Esophagus squamous epithelium (tissue), 5 donors: Measurements from ENCODE around the gene WDPCP. TPM values are rescaled to one million over a fixed set of nuclear protein-coding genes. Genes with fewer than 3 reads are reported as not detected.

Experiments used
- DNase-seq: peaks from one replicate; lab custom pipeline; 2025; lab: John Stamatoyannopoulos, UW
- H3K27ac ChIP-seq, 4 donors: fragments of 200-600 bp; sonication (generic); one replicate each; pipeline ENCODE4 v1.5.1; 2016 to 2019; ENCODE audit warnings: mild to moderate bottlenecking in 1 of 4
- H3K27me3 ChIP-seq, 4 donors: fragments of 200-600 bp; sonication (generic); 1 replicate in 3 of 4; 2 replicates in 1 of 4; pipeline versions ENCODE4 v1.5.1 to v1.6.0; 2017 to 2021; ENCODE audit warnings: antibody characterized with exemption in 1 of 4
- H3K36me3 ChIP-seq, 3 donors: fragments of 200-600 bp; sonication (generic); one replicate each; pipeline ENCODE4 v1.5.1; 2016 to 2019
- H3K4me1 ChIP-seq, 3 donors: fragments of 200-600 bp; sonication (generic); one replicate each; pipeline ENCODE4 v1.5.1; 2017 to 2019
- H3K4me3 ChIP-seq, 4 donors: fragments of 200-600 bp; sonication (generic); 1 replicate in 3 of 4; 2 replicates in 1 of 4; pipeline ENCODE4 v1.5.1; 2016 to 2019; ENCODE audit warnings: mild to moderate bottlenecking in 2 of 4, moderate library complexity in 1 of 4
- H3K9me3 ChIP-seq, 3 donors: fragments of 200-600 bp; sonication (generic); one replicate each; pipeline ENCODE4 v1.5.1; 2016 to 2019
- CTCF ChIP-seq, 6 experiments: fragments of 450-650 bp in 4 of 6; fragments of 200-600 bp in 2 of 6; sonication (generic) in 2 of 6; IDR thresholded peaks; one replicate each; pipeline ENCODE4 v1.5.1; 2016 to 2019; ENCODE audit warnings: antibody characterized with exemption in 6 of 6, mild to moderate bottlenecking in 4 of 6, moderate library complexity in 4 of 6
- POLR2A ChIP-seq, 4 donors: fragments of 450-650 bp; IDR thresholded peaks; one replicate each; pipeline ENCODE4 v1.6.1; 2017; ENCODE audit warnings: antibody characterized with exemption in 4 of 4, mild to moderate bottlenecking in 4 of 4, moderate library complexity in 3 of 4
- WGBS, 2 donors: methylation state at CpG; one replicate each; pipeline ENCODE4 v1.1.5; 2018; 5-methylcytosine and 5-hydroxymethylcytosine counted together
- intact Hi-C: fragments of 100-400 bp; cut with DNase I; formaldehyde crosslinking; loops from one replicate; pipeline ENCODE4 v1.15.0; 2022
- total RNA-seq, 4 donors: library from RNA; depleted of rRNA; stranded (reverse); fragments of >200 nt; gene quantifications; one replicate each; pipeline ENCODE4 v1.1.0, GENCODE V29; 2016
- donor health status: DM: yes; HTN: yes; CAD: no.

Gene WDPCP
- total RNA-seq, 4 donors from 2014 or later: 3.0 to 9.7 (median 3.8) TPM

- intact Hi-C loops: no loop called here
Measured at GRCh38 chr2:63500398-63500797, 87.9 kb downstream of the WDPCP start.

GRCh38 chr2:63497576-63497975 lies 90.7 kb downstream of the WDPCP start:
- WGBS, 2 donors: 33 to 46% methylated on average over 2 of the region's 2 CpGs
- TF ChIP-seq CTCF (IDR thresholded peaks at IDR 0.05): no peak
- no peak for TF ChIP-seq POLR2A (IDR thresholded peaks at IDR 0.05)
- H3K4me1 ChIP-seq: peaks cover 0 to 16% (median 0%) of the 10 kb centered on the region in 3 donors
- H3K36me3 ChIP-seq: no peaks in the 10 kb centered on the region
- intact Hi-C loops: no loop called here
- H3K27ac ChIP-seq: no peak overlapping the region
- no peak for DNase-seq
- no peaks in the 10 kb centered on the region for H3K9me3 ChIP-seq
- no peaks in the 10 kb centered on the region for H3K27me3 ChIP-seq
- H3K4me3 ChIP-seq: no peak overlapping the region

More at GRCh38 chr2:63500398-63500797, 87.9 kb downstream of the WDPCP start:
- WGBS, 2 donors: 52 to 61% methylated on average over 1 of the region's 1 CpG
- H3K4me3 ChIP-seq: no peak overlapping the region
- no peak for TF ChIP-seq POLR2A (IDR thresholded peaks at IDR 0.05)
- H3K27ac ChIP-seq: no peak overlapping the region
- H3K9me3 ChIP-seq: no peaks in the 10 kb centered on the region
- DNase-seq: no peak
- no peaks in the 10 kb centered on the region for H3K36me3 ChIP-seq
- no peaks in the 10 kb centered on the region for H3K27me3 ChIP-seq
- H3K4me1 ChIP-seq: peaks cover 0 to 16% (median 0%) of the 10 kb centered on the region in 3 donors

DNA sequence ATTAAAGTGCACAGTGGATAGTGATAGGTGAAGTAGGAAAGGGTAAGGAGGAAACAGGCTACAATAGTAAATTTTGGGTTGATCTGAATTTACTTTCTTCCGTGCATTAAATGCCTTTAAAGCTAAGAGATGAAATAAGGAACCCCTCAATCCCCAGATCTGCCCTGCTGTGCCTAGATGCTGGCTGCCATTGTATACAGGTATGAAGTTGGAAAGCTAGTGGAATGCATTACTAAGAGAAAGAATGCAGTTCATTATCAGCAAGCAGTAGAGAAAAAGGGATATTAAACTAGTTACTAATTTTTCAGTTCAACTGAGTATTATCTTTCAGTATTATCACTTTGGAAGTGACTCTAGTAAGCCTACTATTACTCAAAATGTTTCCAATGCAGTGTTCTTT lies 93.3 kb downstream of the WDPCP start:
- no peak for DNase-seq
- Histone ChIP-seq H3K4me3 (no peak overlapping the region), H3K9me3 (no peaks in the 10 kb centered on the region), H3K4me1 (peaks cover 0 to 11% (median 0%) of the 10 kb centered on the region in 3 donors), H3K27ac (no peak overlapping the region), H3K27me3 (no peaks in the 10 kb centered on the region), H3K36me3 (no peaks in the 10 kb centered on the region)
- intact Hi-C loops: no loop called here
- TF ChIP-seq CTCF (IDR thresholded peaks at IDR 0.05): no peak
- no peak for TF ChIP-seq POLR2A (IDR thresholded peaks at IDR 0.05)
- WGBS, 2 donors: 89 to 100% methylated on average over 1 of the region's 1 CpG

- Histone ChIP-seq H3K27me3 (no peaks in the 10 kb centered on the region), H3K4me3 (no peak overlapping the region), H3K27ac (no peak overlapping the region), H3K4me1 (peaks cover 0 to 7% (median 0%) of the 10 kb centered on the region in 3 donors), H3K9me3 (no peaks in the 10 kb centered on the region), H3K36me3 (no peaks in the 10 kb centered on the region)
- 79 to 88% methylated on average over 7 of the region's 7 CpGs for WGBS, 2 donors
- no peak for TF ChIP-seq POLR2A (IDR thresholded peaks at IDR 0.05)
- no peak for TF ChIP-seq CTCF (IDR thresholded peaks at IDR 0.05)
- no peak for DNase-seq
- intact Hi-C loops: no loop called here
Measured at GRCh38 chr2:63494100-63494499, 94.2 kb downstream of the WDPCP start.

DNA sequence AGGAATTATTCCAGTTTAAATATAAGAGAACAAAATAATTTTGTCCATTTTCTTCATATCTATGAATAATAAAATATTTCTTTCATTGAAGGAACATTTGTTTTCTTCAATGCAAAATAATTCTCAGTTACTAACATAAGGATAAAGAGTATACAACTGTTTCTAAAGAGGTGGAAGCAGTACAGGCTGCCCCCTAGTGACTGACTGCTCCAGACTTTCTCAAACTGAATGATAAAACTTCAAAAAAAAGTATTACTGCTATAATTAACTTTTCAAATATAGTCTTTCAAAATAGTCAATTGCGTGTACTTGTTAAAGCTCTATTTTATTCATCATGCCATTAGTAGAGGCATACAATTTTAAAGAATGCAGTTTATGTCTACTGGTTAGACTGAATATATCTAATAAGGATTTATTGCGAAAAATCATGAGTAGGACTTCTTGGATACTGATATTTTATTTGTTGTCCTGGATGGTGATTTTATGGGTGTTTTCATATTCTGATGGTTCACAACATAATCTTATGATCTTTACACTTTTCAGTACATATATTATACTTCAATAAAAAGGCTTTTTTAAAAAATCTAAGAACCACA lies 100.1 kb downstream of the WDPCP start:
- no peaks in the 10 kb centered on the region for H3K27me3 ChIP-seq
- 64 to 74% methylated on average over 2 of the region's 2 CpGs for WGBS, 2 donors
- H3K27ac ChIP-seq: no peak overlapping the region
- intact Hi-C loops: no loop called here
- H3K36me3 ChIP-seq: no peaks in the 10 kb centered on the region
- H3K4me1 ChIP-seq: no peaks in the 10 kb centered on the region
- no peak for DNase-seq
- H3K9me3 ChIP-seq: no peaks in the 10 kb centered on the region
- TF ChIP-seq CTCF (IDR thresholded peaks at IDR 0.05): peak in 4 of 6 experiments; percentile 38 to 65 (median 48)
- no peak for TF ChIP-seq POLR2A (IDR thresholded peaks at IDR 0.05)
- no peak overlapping the region for H3K4me3 ChIP-seq
